Hematopoietic multipotent progenitor cell treated with erythropoietin and hydrocortisone succinate and interleukin-3 and kit ligand, for 8 days (in vitro differentiated cells): ENCODE results near the gene GDF9.

ENCODE experiments used
- DNase-seq: peaks from one replicate; pipeline ENCODE4 v3.0.0-alpha.2; 2015

GDF9 gene

DNA sequence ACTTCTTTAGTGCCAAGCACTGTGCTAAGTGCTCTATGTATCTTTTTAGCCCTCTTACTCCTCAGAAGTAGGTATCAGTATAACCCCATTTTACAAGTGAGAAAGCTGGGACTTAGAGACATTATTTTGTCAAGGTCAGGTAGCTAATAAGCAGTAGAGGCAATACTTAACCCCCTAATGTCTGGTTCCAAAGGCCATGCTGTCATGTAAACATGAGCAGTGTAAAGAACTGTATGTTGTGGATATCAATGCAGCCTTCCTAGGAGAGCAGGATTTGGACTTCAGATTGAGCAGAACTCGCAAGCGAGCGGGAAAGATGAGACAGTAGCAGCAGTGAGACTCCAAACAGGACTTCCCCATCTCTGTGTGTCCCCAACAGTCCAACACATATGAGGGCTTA, 32.2 kb downstream of the GDF9 start:
- no peak for DNase-seq

DNA sequence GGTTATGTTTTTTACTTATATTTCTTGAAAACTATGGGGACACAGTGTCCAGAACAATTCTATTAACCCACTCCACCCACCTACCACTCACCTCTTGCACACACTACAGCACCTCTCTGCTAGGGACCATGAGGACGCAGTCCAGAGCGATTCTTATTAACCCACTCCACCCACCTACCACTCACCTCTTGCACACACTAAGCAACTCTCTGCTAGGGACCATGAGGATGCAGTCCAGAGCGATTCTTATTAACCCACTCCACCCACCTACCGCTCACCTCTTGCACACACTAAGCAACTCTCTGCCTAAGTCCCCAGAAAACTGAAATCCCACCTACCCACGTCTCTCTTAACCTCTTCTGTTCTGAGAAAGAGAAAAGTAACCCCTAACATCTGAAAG, 33.7 kb downstream of the GDF9 start:
- no peak for DNase-seq

- no peak for DNase-seq
Observed at GRCh38 chr5:132831095-132831860, 35.0 kb downstream of the GDF9 start.

DNA sequence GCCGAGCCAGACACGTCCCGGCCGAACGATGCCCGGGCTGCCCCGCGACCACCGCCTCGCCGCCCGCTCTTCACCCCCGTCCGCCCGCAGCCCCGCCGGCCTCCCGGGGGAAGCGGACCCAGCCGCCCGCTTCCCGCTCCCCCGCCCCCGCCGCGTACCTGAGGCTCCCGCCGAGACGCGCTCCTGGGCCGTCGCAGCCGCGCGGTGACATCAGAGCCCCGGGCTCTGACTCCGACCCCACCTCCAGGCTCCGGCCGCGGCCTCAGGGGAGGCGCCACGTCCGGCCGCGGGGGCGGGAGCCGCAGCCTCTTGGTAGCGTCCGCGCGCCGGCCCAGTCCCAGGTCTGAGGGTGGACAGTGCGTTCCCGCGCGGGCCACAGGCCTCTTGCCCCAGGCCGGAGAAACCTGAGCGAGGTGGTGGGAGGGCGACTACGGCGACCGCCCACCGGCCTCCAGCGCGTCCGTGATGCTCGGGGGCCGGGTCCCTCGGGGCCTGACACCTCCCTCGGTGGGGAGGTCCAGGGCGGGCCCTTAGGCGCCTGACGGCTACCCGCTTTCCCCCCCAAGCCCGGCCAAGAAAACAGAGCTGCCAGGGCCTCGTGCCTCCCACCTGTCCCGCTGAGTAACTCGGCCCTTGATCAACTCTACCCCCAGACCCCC, 35.7 kb downstream of the GDF9 start, which contains the start of gene SHROOM1:
Gene SHROOM1 (minus strand): TSS at position 212 of the 659 bp plus-strand sequence. CDS start 4,507 bp downstream, outside the sequence.
- no peak for DNase-seq

GRCh38 chr5:132829742-132830435, 36.4 kb downstream of the GDF9 start:
- peak; percentile 58 for DNase-seq

- DNase-seq: no peak
Observed at GRCh38 chr5:132828846-132829494, 37.3 kb downstream of the GDF9 start.

DNA sequence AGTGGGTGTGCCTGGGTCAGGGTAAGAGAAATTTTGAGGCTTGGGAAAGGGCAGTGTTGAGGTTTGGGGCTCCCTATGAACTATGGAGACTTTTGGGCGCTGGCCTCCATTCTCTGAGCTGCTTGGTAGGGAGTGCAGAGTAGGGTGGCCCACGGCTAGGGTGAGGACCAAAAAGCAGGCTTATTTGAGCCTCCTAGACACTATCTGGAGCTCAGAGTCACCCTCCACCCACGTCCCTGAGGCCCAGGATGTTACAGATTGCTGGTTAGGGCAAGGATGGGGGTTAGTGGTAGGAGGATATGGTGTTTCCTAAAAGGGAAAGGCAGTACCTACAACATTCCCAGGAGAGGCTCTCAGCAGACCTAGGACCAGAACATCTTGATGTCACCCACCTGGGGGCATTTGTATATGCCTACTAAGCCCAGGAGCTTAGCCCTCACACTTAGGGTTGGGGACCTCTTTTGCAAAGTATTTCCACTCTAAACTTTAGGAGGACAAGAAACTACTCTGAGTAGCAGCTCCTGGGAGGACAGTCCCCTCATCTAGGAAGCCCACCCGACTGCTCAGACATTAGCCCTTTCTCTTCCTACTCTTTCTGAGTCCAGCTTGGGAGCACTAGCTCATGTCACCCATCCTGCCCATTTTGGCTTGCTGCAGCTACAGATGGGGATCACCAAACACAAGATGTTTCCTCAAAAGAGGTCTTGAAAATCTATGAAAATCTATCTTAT, 38.2 kb downstream of the GDF9 start:
- DNase-seq: no peak

- DNase-seq: no peak
Observed at GRCh38 chr5:132826424-132827082, 39.7 kb downstream of the GDF9 start.

DNA sequence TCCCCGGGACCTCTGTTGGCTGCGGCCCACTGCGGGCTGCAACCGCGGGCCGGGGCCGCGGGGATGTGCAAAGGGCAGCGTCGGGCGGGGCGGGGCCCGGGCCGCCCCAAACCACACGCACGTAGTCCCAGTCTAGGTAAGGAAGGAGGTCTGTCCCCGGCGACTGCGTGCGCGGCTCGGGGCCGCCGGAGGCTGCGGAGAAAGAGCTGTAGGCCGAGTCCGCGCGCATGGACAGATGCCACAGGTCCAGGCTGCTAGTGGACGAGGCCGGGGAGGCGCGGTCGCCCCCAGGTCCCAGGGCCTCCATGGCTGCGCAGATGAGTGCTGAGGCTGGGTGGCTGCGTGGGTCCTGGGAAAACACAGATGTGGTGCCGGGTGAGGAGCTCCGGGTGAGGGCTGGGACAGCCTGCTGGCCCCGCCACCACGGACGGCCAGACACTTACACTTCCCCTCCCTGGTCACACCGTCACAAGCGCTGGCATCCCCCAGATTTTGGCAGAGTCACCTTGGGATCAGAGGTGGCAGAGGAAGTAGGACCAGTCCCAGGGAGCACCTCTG, 40.4 kb downstream of the GDF9 start:
- no peak for DNase-seq

GRCh38 chr5:132825033-132825833, 41.0 kb downstream of the GDF9 start:
- DNase-seq: no peak

DNA sequence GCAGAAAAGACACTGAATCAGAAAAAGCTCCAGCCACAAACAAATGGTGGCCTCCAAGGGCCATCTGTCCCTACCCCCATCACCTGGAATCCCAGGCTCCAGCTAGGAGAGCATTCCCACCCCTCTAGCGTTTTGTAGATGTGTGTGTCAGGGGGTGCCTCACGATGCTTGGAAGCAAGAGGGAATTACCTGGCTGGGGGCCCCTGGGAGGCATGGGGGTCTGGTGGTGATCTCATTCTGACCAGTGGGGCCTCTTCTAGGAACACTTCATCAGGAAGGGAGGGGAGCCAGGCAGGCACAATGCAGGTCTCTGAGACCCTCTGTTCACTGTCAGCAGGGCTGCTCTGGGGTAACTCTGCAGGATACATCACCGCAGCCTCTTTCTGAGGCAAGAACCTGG, 41.8 kb downstream of the GDF9 start:
- DNase-seq: no peak

GRCh38 chr5:132823481-132824050, 42.7 kb downstream of the GDF9 start:
- no peak for DNase-seq

DNA sequence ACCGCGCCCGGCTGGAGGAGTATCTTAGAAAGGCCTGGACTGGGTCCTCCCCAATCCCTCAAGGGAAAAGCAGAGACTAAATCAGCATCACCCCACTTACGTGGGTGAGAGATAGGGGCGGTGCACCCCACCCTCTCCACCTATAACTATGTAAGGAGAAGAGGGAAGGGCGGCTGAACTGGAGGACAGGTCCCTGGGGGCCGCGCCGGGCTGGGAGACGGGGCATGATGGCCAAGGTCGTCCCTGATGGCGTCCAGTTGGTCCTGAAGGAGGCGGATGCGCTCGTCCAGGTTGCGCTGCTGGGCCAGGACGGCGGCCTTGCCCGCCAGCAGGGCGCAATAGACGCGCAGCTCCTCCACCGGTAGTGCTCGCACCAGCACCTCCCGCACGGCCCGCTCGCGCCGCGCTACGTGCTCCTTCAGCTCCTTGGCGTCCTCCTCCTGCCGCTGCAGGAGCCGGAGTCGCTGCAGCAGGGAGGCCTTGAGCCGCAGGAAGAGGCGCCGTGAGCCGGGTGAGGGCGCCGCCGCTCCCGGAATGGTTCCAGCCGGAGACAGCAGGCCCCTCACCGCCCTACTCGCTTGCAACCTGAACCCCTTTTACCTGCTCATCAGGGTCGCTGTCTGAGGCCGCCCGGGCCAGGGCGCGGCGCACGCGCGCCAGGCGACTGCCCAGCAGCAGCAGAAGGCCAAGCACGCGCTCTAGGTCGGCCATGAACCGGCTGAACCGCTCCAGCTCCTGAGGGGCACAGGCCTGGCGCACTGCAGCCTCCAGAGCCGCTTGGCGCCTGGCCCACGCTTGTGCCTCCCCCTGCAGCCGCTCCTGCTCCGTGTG, 43.4 kb downstream of the GDF9 start:
- DNase-seq: peak; percentile 40

DNA sequence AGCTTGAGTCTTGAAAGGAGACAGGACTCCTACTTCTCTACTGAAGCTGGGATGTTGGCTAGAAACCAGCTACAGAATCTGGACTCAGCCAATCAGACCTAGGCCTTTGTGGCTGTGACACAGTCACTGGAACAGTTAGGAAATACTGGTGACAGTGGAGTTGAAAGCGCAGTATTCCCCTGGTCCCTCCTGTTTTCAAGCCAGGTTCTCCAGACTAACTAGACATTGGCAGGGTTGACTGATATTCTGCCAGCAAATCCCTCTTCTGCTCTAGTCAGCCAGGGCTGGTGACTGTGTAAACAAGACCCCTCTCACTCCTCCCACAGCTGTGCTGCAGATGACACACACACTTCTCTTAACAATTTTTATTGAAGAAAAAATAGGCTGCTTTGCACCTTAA, 44.5 kb downstream of the GDF9 start:
- DNase-seq: no peak

DNA sequence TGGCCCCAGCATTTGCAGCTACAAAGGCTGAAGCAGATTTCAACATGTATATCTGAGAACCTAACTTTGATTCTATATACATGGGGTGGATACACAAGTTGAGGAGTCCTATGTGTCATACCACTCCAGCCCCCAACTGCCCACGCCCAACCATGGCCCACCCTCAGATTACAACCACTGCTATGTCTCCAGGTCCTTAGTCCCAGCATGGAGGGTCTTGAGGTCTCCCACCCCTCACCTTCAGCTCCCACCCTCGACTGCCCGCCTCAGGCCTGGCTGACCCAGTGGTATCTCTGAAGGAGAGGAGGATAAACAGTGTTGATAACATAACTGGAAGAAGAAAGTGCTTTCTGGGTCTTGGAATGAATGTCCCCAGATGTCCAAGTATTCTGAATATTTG, 44.9 kb downstream of the GDF9 start:
- DNase-seq: no peak

GRCh38 chr5:132820162-132820754, 46.0 kb downstream of the GDF9 start:
- DNase-seq: peak; percentile 95

GRCh38 chr5:132819468-132819867, 46.8 kb downstream of the GDF9 start:
- DNase-seq: no peak

GRCh38 chr5:132817011-132817410, 49.3 kb downstream of the GDF9 start:
- no peak for DNase-seq

DNA sequence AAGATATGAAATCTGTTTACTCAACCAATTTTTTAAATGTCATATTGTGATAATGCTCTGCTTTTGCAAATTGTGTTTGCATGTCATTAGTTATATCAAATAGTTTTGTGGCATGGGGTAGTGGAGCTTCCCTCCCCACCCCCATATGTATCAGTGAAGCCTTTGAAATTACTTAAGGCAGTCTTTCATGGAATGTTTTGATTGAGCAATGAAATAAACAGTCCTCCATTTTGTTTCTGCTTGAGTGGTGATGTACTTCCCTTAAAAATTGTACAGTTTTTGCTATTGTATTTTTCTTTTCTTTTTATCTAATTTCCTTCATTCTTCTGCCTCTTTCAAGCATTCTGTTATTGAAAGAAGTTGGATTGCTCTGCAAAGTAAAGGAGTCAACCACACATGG, 49.7 kb downstream of the GDF9 start:
- no peak for DNase-seq
